Measurements from ENCODE around the gene BFSP2. TPM values are rescaled to one million over a fixed set of nuclear protein-coding genes. Genes with fewer than 3 reads are reported as not detected.

Gene BFSP2
- total and polyA plus RNA-seq, 2 of the 13 experiments (the other 11 are each of a cell fraction or from before 2014, with no cell fraction given): not detected

DNA sequence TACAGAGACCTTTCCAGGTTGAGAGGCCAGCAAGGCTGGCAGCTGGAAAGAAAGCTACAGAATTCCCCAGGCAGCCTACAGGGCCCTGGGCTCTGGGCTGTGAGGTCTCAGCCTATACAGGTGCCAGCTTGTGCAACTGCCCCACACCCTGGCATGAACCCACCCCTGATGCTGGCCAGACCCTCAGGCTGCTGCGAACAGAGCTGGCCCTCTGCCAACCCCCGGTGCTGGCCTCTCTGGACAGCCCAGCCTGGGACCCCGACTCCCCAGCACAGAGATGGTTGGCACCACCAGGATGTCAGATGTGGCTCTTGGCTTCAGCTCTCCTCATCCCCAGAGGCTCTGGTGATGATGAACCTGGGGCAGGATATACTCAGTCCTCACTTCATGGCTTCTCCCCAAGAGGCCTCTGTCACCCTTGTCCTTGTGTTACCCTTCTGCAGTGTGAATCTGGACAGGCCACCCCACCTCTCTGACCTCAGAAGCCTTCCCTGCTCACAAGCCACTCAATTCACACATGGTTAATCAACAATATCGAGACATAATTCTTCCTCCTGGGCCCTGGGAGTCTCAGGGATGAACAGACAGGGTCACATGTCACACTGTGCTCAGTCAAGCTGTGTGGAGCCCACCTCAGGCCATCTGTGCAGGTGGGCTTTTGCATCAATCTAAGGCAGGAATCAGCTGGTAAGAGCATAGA is 11.0 kb upstream of the BFSP2 start:
- no peaks in the 10 kb centered on the region for H3K9me3 ChIP-seq (ENCODE audit: low read length)
- intact Hi-C loops (cut with micrococcal nuclease; ENCODE audit: unreplicated experiment): no loop called here
- no peak overlapping the region for H3K27ac ChIP-seq (ENCODE audit: extremely low read length, insufficient read depth, low read length)
- ChIA-PET CTCF (ENCODE audit: low intra/inter-chr PET ratio, low total read pairs) (no interaction called here), POLR2A (no interaction called here)
- BruUV-seq (replicated peaks): no TSS peak
- H3K4me3 ChIP-seq (replicated peaks in 1 of 3; ENCODE audit: insufficient read depth in 1 of 3, low read depth in 2 of 3, low read length in 3 of 3): no peak overlapping the region
- in situ Hi-C loops (cut with HindIII; ENCODE audit: extremely low pct_ligation_motif_present, low pct_unique_long_range_greater_than_20kb): loop anchor here (5.0 to 25.0 kb wide), 2 partner anchors 657 to 852 kb away; no protein-coding TSS in a partner anchor
- H2AFZ ChIP-seq (ENCODE audit: low read length): no peak overlapping the region
- no peaks in the 10 kb centered on the region for H4K20me1 ChIP-seq (ENCODE audit: insufficient read depth, low read length)
- DNase-seq (ENCODE audit: low spot score) (no peak), ATAC-seq (no peak), FAIRE-seq (no peak)
- TF ChIP-seq DR1 (CRISPR knock-in tag; IDR thresholded peaks at IDR 0.05) (no peak), SMAD3 (CRISPR knock-in tag; IDR thresholded peaks at IDR 0.05) (no peak), RCOR2 (CRISPR knock-in tag; IDR thresholded peaks at IDR 0.05) (no peak), ZSCAN9 (CRISPR knock-in tag; IDR thresholded peaks at IDR 0.05; ENCODE audit: borderline replicate concordance) (no peak), CBX1 (IDR thresholded peaks at IDR 0.05; ENCODE audit: low read depth) (no peak), MIER2 (CRISPR knock-in tag; IDR thresholded peaks at IDR 0.05) (no peak), ZNF414 (CRISPR knock-in tag; IDR thresholded peaks at IDR 0.05) (no peak), SNRNP70 (IDR thresholded peaks at IDR 0.05; ENCODE audit: low read depth, low read length) (no peak), ZNF788 (CRISPR knock-in tag; IDR thresholded peaks at IDR 0.05; ENCODE audit: borderline replicate concordance) (no peak), ESRRA (CRISPR knock-in tag; IDR thresholded peaks at IDR 0.05; ENCODE audit: low read depth) (no peak), ZNF570 (CRISPR knock-in tag; IDR thresholded peaks at IDR 0.05; ENCODE audit: borderline replicate concordance) (no peak), BHLHE40 (IDR thresholded peaks at IDR 0.05; ENCODE audit: low read length) (no peak), ZNF263 (CRISPR knock-in tag; IDR thresholded peaks at IDR 0.05) (no peak), MZF1 (CRISPR knock-in tag; IDR thresholded peaks at IDR 0.05; ENCODE audit: borderline replicate concordance) (no peak)
- TF ChIP-seq, protein P1, sequence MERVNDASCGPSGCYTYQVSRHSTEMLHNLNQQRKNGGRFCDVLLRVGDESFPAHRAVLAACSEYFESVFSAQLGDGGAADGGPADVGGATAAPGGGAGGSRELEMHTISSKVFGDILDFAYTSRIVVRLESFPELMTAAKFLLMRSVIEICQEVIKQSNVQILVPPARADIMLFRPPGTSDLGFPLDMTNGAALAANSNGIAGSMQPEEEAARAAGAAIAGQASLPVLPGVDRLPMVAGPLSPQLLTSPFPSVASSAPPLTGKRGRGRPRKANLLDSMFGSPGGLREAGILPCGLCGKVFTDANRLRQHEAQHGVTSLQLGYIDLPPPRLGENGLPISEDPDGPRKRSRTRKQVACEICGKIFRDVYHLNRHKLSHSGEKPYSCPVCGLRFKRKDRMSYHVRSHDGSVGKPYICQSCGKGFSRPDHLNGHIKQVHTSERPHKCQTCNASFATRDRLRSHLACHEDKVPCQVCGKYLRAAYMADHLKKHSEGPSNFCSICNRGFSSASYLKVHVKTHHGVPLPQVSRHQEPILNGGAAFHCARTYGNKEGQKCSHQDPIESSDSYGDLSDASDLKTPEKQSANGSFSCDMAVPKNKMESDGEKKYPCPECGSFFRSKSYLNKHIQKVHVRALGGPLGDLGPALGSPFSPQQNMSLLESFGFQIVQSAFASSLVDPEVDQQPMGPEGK (CRISPR knock-in tag; IDR thresholded peaks at IDR 0.05): no peak
- no peaks in the 10 kb centered on the region for H3K79me2 ChIP-seq (ENCODE audit: insufficient read depth, low read length)
- H3K27me3 ChIP-seq (ENCODE audit: control insufficient read depth in 1 of 2, insufficient read depth in 2 of 2, low read length in 2 of 2): peaks cover 2 to 11% of the 10 kb centered on the region in 2 experiments; a peak in 1 of 5 replicates
- 0% methylated on average over 2 of the region's 4 CpGs for WGBS (ENCODE audit: low lambda C conversion rate)
- H3K36me3 ChIP-seq (replicated peaks in 1 of 2; ENCODE audit: control insufficient read depth in 1 of 2, insufficient read depth in 2 of 2, low read length in 2 of 2): no peaks in the 10 kb centered on the region
- H3K9ac ChIP-seq (ENCODE audit: insufficient read depth, low read depth, low read length): no peak overlapping the region
- H3K4me1 ChIP-seq (ENCODE audit: insufficient read depth, low read length): peaks cover 11% of the 10 kb centered on the region
- H3K4me2 ChIP-seq (ENCODE audit: low read depth, low read length): no peak overlapping the region
